GM12878 (cell line): ENCODE data around the gene SSR3. TPM values are rescaled to one million over a fixed set of nuclear protein-coding genes. Genes with fewer than 3 reads are reported as not detected.

ENCODE experiments used
- ATAC-seq: fragments of 200-7000 bp; cut with Tn5 transposase; 3 replicates; pipeline ENCODE4 v1.9.1; 2020; ENCODE audit warnings: mild to moderate bottlenecking, moderate library complexity
- BruUV-seq: library from RNA; stranded (reverse); fragments of 400-500 nt; replicated peaks from 2 replicates; lab custom pipeline; 2021; lab: Mats Ljungman, UMichigan
- CTCF ChIA-PET: fragments of 300-600 bp; sonication (Branson Sonifier 250); formaldehyde crosslinking; extraction: SDS; loops from one replicate; lab custom pipeline; 2021; ENCODE audit warnings: inconsistent platforms; lab: Yijun Ruan, JAX
- POLR2A ChIA-PET: fragments of 350-600 bp; formaldehyde crosslinking; extraction: SDS; loops from one replicate; lab custom pipeline; 2021; ENCODE audit warnings: inconsistent platforms; lab: Charles Lee
- RAD21 ChIA-PET: fragments of 300-600 bp; sonication (Branson Sonifier 250); formaldehyde crosslinking; loops from one replicate; lab custom pipeline; 2023; ENCODE audit warnings: antibody characterized with exemption; ENCODE audit not compliant: unreplicated experiment; lab: Charles Lee
- SMC1A ChIA-PET: fragments of 300-600 bp; sonication (Branson Sonifier 250); formaldehyde crosslinking; loops from one replicate; lab custom pipeline; 2023; ENCODE audit not compliant: unreplicated experiment, uncharacterized antibody; lab: Charles Lee
- DNase-seq: peaks from one replicate; pipeline ENCODE4 v3.0.0-alpha.2; 2011; ENCODE audit warnings: low read depth, low spot score
- FAIRE-seq: peaks from 3 replicates; lab custom pipeline; 2011; peaks lifted over from hg19 to GRCh38; lab: Jason Lieb, UNC
- H2AFZ ChIP-seq: 2 replicates; pipeline ENCODE4 v1.6.0; 2011; ENCODE audit warnings: low read depth, low read length, control low read depth; ENCODE audit not compliant: control insufficient read depth
- H3K27ac ChIP-seq: 2 replicates; pipeline ENCODE4 v1.5.1; 2011; ENCODE audit warnings: control low read depth; ENCODE audit not compliant: control insufficient read depth, insufficient read depth
- H3K27me3 ChIP-seq, 2 experiments: replicated peaks in 1 of 2; 2 replicates each; pipeline versions ENCODE4 v1.6.0 to v1.6.1; 2011; ENCODE audit warnings: low read length in 1 of 2; ENCODE audit not compliant: control insufficient read depth in 2 of 2, insufficient read depth in 2 of 2
- H3K36me3 ChIP-seq, 2 experiments: 2 replicates each; pipeline ENCODE4 v1.5.1; 2011; ENCODE audit warnings: low read length in 1 of 2; ENCODE audit not compliant: control insufficient read depth in 2 of 2, insufficient read depth in 2 of 2
- H3K4me1 ChIP-seq: 2 replicates; pipeline ENCODE4 v1.6.1; 2011; ENCODE audit warnings: mild to moderate bottlenecking, low read length, moderate library complexity, mixed read lengths; ENCODE audit not compliant: control insufficient read depth, insufficient read depth
- H3K4me2 ChIP-seq: 2 replicates; pipeline ENCODE4 v1.6.0; 2011; ENCODE audit warnings: control low read depth; ENCODE audit not compliant: control insufficient read depth, insufficient read depth
- H3K4me3 ChIP-seq: fragments of 200-600 bp; sonication (generic); 2 replicates; pipeline ENCODE4 v1.5.1; 2016
- H3K79me2 ChIP-seq: 2 replicates; pipeline ENCODE4 v1.6.0; 2011; ENCODE audit warnings: low read length; ENCODE audit not compliant: control insufficient read depth, insufficient read depth
- H3K9ac ChIP-seq: 2 replicates; pipeline ENCODE4 v1.8.0; 2011; ENCODE audit warnings: low read length, control low read depth, mixed read lengths; ENCODE audit not compliant: control insufficient read depth, insufficient read depth
- H3K9me3 ChIP-seq: replicated peaks from 3 replicates; pipeline ENCODE4 v1.5.1; 2011; ENCODE audit warnings: mild to moderate bottlenecking, low read length; ENCODE audit not compliant: control insufficient read depth, insufficient read depth
- H4K20me1 ChIP-seq: 2 replicates; pipeline ENCODE4 v1.6.0; 2011; ENCODE audit not compliant: control insufficient read depth, insufficient read depth
- ATF3 ChIP-seq: IDR thresholded peaks from 2 replicates; pipeline ENCODE4 v1.6.1; 2011; ENCODE audit warnings: low read depth, mild to moderate bottlenecking, low read length, moderate library complexity, borderline replicate concordance; ENCODE audit errors: extremely low read depth
- BCL11A ChIP-seq: IDR thresholded peaks from 2 replicates; pipeline ENCODE4 v1.6.1; 2011; ENCODE audit warnings: low read depth, low read length
- BMI1 ChIP-seq: fragments of 450-650 bp; IDR thresholded peaks from 2 replicates; pipeline ENCODE4 v1.6.1; 2016; ENCODE audit warnings: mild to moderate bottlenecking, moderate library complexity, borderline replicate concordance
- CHD1 ChIP-seq: IDR thresholded peaks from 2 replicates; pipeline ENCODE4 v1.6.1; 2012; ENCODE audit warnings: low read depth, low read length, improper control_type of control experiment
- CREB1 ChIP-seq: IDR thresholded peaks from 2 replicates; pipeline ENCODE4 v1.6.1; 2012; ENCODE audit warnings: low read depth, mild to moderate bottlenecking, inconsistent platforms
- FOXK2 ChIP-seq: fragments of 450-650 bp; IDR thresholded peaks from 2 replicates; pipeline ENCODE4 v1.6.1; 2017; ENCODE audit warnings: mild to moderate bottlenecking, moderate library complexity
- JUND ChIP-seq: IDR thresholded peaks from 2 replicates; pipeline ENCODE4 v1.6.1; 2012; ENCODE audit warnings: low read depth, mild to moderate bottlenecking, low read length, improper control_type of control experiment, moderate library complexity
- KDM1A ChIP-seq: fragments of 200-600 bp; sonication (generic); IDR thresholded peaks from 2 replicates; pipeline ENCODE4 v1.6.1; 2016; ENCODE audit warnings: borderline replicate concordance
- MTA3 ChIP-seq: IDR thresholded peaks from 2 replicates; pipeline ENCODE4 v1.6.1; 2012; ENCODE audit warnings: low read length, inconsistent platforms, borderline replicate concordance
- MXI1 ChIP-seq: fragments of 150-350 bp; IDR thresholded peaks from 2 replicates; pipeline ENCODE4 v1.6.1; 2011; ENCODE audit warnings: low read depth, mild to moderate bottlenecking, inconsistent platforms, low read length, improper control_type of control experiment
- NR2F1 ChIP-seq: fragments of 450-650 bp; conservative IDR thresholded peaks from 2 replicates; pipeline ENCODE4 v1.6.1; 2017; ENCODE audit warnings: mild to moderate bottlenecking
- SREBF2 ChIP-seq: IDR thresholded peaks from 2 replicates; pipeline ENCODE4 v1.6.1; 2012; ENCODE audit warnings: mild to moderate bottlenecking, low read length
- SRF ChIP-seq, 2 experiments: IDR thresholded peaks; 2 replicates each; pipeline ENCODE4 v1.6.1; 2011; ENCODE audit warnings: low read depth in 2 of 2, low read length in 2 of 2, mild to moderate bottlenecking in 1 of 2, moderate library complexity in 1 of 2
- ZBTB11 ChIP-seq: fragments of 450-650 bp; formaldehyde crosslinking; IDR thresholded peaks from 2 replicates; pipeline ENCODE4 v1.5.0; 2022; ENCODE audit warnings: mild to moderate bottlenecking, missing genetic modification characterization
- ZNF622 ChIP-seq: fragments of 450-650 bp; IDR thresholded peaks from 2 replicates; pipeline ENCODE4 v1.6.1; 2017; ENCODE audit warnings: mild to moderate bottlenecking, inconsistent platforms
- WGBS: methylation state at CpG from one replicate; pipeline ENCODE4 v1.1.6; 2016; ENCODE audit warnings: low lambda C conversion rate; ENCODE audit not compliant: insufficient replicate concordance, insufficient coverage; ENCODE audit errors: missing lambda C conversion rate; 5-methylcytosine and 5-hydroxymethylcytosine counted together
- in situ Hi-C: fragments of 300-500 bp; cut with MboI; formaldehyde crosslinking; loops from 9 replicates; pipeline ENCODE4 v1.14.3; 2018; ENCODE audit warnings: mixed read lengths
- intact Hi-C: fragments of 100-400 bp; cut with micrococcal nuclease; formaldehyde crosslinking; loops from one replicate; pipeline ENCODE4 v1.14.2; 2022; ENCODE audit not compliant: unreplicated experiment
- polyA plus RNA-seq, 11 experiments: library from polyadenylated mRNA; depleted of rRNA in 4 of 11; unstranded in 6 of 11; stranded (reverse) in 5 of 11; fragments of >200 nt; fragmentation: Nextera tagmentation in 4 of 11; fragmentation: Illumina TruSeq in 1 of 11; extraction: Ambion mirVana in 4 of 11; extraction: Trizol in 1 of 11; gene quantifications; 1 replicate in 1 of 11; 2 replicates in 10 of 11; pipeline versions ENCODE4 v1.2.1 to v1.2.3, GENCODE V29; 2011 to 2016; ENCODE audit warnings: inconsistent platforms in 2 of 11, missing spikeins in 2 of 11, low read depth in 1 of 11
- total RNA-seq, 4 experiments: library from RNA; depleted of rRNA in 3 of 4; stranded (reverse); fragments of >200 nt in 3 of 4; fragmentation: Illumina TruSeq in 1 of 4; extraction: Trizol in 1 of 4; gene quantifications; 2 replicates each; pipeline versions ENCODE4 v1.2.1 to v1.2.3, GENCODE V29; 2013 to 2021
- TF ChIP-seq, protein P1 (sequence below): IDR thresholded peaks from 2 replicates; pipeline ENCODE4 v1.6.1; 2011; ENCODE audit warnings: borderline replicate concordance, low read depth, mild to moderate bottlenecking, moderate library complexity, mixed read lengths, low read length; ENCODE audit not compliant: insufficient read depth; ENCODE audit errors: extremely low read length
- TF ChIP-seq, protein P2 (sequence below): fragments of 450-650 bp; IDR thresholded peaks from 2 replicates; pipeline ENCODE4 v1.6.1; 2016; ENCODE audit warnings: mild to moderate bottlenecking

Gene SSR3
- total and polyA plus RNA-seq, 10 of the 15 experiments (the other 5 are each of a cell fraction or from before 2014, with no cell fraction given): 133 to 345 (median 191) TPM

DNA sequence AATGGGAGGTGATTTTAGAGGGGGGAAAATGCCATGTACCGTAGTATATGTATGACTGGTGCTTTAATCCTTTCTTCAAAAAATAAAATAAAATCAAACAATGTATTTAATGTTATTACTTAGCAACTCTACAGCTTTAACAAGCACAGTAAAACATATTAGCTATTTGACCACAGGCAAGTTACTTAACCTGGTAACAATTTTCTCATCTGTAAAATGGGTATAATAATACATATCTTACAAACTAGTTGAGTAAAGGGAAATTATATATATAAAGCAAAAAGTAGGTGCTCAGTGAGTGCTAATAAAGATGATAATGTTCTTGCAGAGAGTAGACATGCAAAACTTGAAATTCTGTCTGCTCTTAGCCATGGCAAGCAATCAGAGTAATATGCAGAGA, 27.9 kb downstream of the SSR3 start:
- ChIA-PET POLR2A (no interaction called here), CTCF (interaction anchor here (0.6 to 1.5 kb wide), 4 partner anchors 20 to 997 kb away, joined by 3 to 5 read pairs (median 4); no protein-coding TSS in a partner anchor), RAD21 (interaction anchor here (1.4 kb wide), 1 partner anchor 17 kb away, joined by 4 read pairs; no protein-coding TSS in a partner anchor), SMC1A (interaction anchor here (0.6 to 2.7 kb wide), 4 partner anchors 8 to 172 kb away, joined by 3 to 12 read pairs (median 6); no protein-coding TSS in a partner anchor)
- no peak overlapping the region for H2AFZ ChIP-seq
- in situ Hi-C loops: no loop called here
- TF ChIP-seq ATF3 (no peak), ZBTB11 (CRISPR knock-in tag) (no peak), SREBF2 (no peak), CHD1 (no peak), KDM1A (no peak), MTA3 (no peak), SRF (IDR thresholded peaks at IDR 0.05; ENCODE audit: low read depth in 2 of 2, low read length in 2 of 2) (no peak), BMI1 (no peak), NR2F1 (no peak), JUND (no peak), FOXK2 (no peak), BCL11A (no peak), CREB1 (no peak), MXI1 (no peak), ZNF622 (no peak)
- TF ChIP-seq, protein P1, sequence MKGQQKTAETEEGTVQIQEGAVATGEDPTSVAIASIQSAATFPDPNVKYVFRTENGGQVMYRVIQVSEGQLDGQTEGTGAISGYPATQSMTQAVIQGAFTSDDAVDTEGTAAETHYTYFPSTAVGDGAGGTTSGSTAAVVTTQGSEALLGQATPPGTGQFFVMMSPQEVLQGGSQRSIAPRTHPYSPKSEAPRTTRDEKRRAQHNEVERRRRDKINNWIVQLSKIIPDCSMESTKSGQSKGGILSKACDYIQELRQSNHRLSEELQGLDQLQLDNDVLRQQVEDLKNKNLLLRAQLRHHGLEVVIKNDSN: no peak
- TF ChIP-seq, protein P2, sequence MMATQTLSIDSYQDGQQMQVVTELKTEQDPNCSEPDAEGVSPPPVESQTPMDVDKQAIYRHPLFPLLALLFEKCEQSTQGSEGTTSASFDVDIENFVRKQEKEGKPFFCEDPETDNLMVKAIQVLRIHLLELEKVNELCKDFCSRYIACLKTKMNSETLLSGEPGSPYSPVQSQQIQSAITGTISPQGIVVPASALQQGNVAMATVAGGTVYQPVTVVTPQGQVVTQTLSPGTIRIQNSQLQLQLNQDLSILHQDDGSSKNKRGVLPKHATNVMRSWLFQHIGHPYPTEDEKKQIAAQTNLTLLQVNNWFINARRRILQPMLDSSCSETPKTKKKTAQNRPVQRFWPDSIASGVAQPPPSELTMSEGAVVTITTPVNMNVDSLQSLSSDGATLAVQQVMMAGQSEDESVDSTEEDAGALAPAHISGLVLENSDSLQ: no peak
- DNase-seq: no peak
- no peak for FAIRE-seq
- H3K36me3 ChIP-seq: no peaks in the 10 kb centered on the region
- no peaks in the 10 kb centered on the region for H3K4me1 ChIP-seq
- no TSS peak for BruUV-seq
- H3K9me3 ChIP-seq: no peaks in the 10 kb centered on the region
- no peaks in the 10 kb centered on the region for H3K79me2 ChIP-seq
- intact Hi-C loops: no loop called here
- no peaks in the 10 kb centered on the region for H3K27me3 ChIP-seq
- H3K4me3 ChIP-seq: no peak overlapping the region
- no peak overlapping the region for H3K9ac ChIP-seq
- H3K4me2 ChIP-seq: no peak overlapping the region
- no peak for ATAC-seq
- no peak overlapping the region for H3K27ac ChIP-seq
- WGBS: 47% methylated on average over 1 of the region's 1 CpG
- no peaks in the 10 kb centered on the region for H4K20me1 ChIP-seq
